Cerebellar nuclear complex (tissue), 1 donor: ENCODE measurements around the gene TAB3.

Experiments used
- DNase-seq, 2 experiments: peaks; one replicate each; lab custom pipeline; 2025; lab: John Stamatoyannopoulos, UW

Gene TAB3

DNA sequence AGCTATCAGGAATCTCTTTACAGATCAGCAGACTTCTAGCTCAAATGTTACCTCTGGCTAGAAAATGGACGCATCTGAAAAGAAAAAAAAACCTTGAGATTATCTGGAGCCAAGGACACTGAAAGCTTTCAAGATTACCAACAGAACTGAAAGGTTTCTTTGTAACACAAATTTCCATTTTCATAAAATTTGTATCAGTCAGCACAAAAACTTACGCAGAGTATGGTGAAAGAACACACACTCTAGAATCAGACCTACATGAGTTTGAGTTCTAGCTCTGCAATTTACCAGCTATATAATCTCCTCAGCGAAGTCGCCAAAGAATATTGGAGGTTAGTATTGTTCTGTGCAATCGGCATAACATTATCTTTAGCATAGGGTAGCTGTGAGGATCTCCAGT lies 1.8 kb downstream of the TAB3 start:
- no peak for DNase-seq

DNA sequence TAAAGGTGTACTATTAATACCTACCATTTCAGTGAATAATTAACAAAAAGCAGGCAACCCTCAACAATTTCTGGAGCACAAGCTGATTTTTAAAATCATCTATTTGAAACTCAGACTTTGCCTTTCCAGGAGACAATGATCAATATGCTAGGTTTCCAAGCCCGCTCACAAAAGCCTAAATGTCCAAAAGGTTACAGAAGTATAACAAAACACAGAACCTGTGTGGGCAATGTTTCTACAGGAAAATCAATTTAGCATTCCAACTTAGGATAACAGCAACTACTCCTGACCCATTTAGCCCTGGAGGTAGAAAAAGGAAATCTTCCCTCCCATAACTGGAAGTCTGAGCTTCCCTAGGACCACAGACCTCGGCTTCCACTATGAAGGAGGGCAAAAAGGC lies 3.9 kb downstream of the TAB3 start:
- no peak for DNase-seq

DNA sequence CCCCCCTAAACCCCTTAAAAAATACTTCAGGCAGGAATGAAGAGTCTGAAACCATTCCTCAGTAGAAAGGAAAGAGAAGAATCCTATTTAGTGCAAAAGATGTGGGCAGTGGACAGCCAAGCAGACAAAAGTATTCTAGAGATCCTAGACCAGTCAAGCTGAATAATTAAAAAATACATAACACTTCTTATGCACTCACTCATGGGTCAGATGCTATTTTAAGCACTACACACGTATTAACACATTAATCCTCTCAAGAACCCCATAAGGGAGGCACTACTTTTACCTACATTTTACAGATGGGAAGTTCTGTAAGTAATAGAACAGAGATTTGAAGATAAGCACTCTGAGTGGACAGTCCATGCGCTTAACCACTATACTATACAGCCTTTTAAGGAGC lies 5.9 kb downstream of the TAB3 start:
- no peak for DNase-seq

DNA sequence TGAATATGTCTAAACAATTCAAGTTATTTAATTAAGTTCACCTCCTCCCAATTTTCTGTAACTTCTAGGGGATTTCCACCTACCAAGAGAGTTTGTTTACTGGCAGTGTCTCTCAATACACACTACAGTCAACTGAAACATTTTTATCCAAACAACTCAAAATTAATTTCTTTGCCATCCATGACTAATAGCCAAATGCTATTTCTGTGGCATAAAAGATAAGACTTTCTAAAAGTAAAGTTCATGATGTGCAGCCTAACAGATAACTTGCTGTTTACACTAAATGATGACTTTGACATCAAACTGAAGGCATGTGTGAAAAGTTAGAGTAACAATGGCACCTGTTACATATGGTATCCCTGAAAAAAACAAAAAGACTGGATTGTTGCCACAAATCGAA lies 7.3 kb downstream of the TAB3 start:
- no peak for DNase-seq

DNA sequence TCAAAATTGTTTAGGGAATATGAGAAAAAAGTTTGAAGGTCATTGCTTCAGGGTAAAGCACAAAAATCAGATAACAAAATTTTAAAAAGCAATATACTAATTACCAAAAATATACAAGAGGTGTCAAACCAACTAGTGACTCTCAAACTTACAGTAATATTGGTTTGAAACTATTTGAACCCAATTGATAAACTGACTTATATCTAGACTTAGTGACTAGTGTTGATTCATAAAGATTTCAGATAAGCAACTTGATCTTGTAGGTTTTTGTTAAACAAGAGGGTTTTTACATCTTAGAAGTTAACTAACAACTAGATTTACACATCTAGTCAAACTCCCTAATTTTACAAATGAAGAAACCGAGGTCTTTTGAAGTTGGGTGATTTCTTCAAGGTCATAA lies 7.7 kb downstream of the TAB3 start:
- no peak for DNase-seq

DNA sequence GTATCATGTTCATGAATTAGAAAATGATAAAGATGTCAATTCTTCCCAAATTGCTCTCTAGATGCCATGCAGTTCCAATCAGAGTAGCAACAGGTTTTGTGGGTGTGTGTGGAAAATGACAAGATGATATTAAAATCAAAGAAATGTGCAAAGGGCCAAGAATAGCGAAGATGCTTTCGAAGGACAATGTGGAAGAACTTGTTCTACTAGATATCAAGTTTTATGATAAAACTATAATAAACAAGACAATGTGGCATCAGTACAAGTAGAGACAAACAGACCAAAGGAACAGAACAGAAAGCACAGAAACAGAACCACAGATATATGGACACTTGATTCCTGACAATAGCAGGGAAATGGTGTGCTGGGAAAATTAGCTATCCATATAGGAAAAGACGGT lies 9.0 kb downstream of the TAB3 start:
- DNase-seq: no peak

DNA sequence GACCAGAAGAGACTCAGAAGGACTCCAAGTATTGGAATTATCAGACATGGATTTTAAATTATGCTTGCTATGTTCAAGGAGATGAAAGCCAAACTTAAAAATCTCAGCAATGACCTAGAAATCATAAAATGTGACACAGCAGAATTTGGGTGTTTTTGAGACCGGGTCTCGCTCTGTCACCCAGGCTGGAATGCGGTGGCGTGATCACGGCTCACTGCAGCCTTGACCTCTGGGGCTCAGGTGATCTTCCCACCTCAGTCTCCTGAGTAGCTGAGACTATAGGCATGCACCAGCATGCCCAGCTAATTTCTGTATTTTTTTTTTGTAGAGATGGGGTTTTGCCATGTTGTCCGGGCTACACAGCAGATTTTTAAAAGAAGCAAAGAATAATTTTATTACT lies 12.7 kb downstream of the TAB3 start:
- no peak for DNase-seq

DNA sequence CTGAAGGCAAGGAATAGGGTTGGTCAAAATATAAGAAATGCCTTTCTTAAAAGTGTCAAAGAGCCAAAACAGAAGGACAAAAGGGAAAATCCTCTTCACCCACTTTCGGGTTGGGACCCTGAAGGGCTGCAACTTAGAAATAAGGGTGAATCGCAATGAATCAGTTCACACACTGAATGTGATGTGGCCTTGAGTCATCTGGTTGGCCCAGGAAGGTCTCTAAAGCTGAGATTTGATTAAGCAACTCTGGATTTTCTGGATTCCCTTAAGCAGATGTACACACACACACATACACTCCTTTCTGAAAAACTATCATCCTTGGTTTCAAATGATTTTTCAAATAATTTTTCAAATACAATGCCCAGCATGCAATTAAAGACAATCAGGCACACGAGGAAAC lies 13.1 kb downstream of the TAB3 start:
- no peak for DNase-seq

DNA sequence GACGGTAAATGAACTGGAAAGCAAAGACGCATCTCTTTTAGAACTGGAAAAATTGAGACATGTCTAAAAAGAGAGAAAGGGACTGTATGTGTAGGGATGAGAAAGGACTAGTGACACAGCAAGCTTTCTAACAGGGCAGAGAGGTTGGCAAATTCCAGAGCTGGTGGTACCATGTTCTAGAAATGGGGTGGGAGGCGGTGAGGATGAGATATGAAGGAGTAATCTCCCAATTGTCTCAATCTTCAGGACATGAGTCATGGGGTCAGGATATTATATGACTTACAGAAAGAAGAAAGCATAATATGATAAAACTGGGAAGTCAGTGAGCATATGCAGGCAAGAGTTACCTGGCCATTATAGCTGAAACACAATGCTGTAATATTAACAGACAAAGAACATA lies 14.2 kb downstream of the TAB3 start:
- DNase-seq: no peak

DNA sequence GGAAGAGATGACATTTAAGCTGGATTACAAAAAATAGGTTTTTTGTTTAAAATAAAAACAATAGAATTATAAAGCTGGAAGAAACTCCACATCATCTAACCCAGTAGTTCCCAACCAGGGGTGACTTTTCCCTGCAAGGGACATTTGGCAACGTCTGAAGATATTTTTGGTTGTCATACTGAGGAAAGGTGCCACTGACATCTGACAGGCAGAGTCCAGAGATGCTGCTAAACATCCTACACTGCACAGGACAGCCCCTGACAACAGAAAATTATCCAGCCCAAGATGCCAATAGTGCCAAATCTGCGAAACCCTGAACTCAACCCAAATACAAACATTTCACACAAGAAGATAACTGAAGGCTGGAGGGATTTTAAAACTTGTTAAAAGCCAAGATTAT lies 18.5 kb downstream of the TAB3 start:
- DNase-seq: no peak

DNA sequence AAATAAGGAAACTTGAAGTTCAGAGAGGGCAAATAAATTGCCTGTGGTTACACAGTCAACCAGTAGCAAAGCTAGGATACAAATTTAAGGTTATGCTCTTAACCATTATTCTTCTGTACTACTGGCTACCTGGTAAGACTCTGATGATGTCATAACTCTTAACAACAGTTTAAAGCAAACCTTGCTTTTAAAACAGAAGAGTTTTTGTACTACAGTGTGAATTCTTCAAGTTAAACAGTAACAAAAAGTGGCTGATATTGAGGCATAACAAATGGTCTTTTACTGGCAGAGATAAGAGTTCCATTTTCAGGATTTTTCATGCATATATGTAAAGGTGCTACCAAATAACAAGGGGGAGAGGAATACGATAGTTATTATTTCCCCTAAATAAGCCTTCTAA lies 23.4 kb downstream of the TAB3 start:
- no peak for DNase-seq

DNA sequence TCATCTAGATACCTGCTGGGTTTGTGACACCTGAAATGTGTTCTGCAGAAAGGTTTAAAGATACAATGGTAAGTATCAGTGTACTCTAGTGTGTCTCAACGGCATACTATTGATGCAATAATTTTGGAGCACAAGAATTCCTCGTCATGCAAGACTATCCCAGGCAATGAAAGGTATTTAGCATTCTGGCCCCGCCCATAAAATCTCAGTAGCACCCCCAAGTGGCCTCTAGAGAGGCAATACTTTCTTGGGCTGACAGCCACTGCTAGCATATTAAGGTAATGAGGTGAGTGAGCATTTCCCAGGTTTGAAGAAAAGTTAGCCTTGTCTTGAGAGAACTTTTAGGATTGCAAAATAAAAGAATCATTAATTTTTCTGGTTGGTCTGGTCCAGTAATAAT lies 24.0 kb downstream of the TAB3 start:
- DNase-seq: no peak

DNA sequence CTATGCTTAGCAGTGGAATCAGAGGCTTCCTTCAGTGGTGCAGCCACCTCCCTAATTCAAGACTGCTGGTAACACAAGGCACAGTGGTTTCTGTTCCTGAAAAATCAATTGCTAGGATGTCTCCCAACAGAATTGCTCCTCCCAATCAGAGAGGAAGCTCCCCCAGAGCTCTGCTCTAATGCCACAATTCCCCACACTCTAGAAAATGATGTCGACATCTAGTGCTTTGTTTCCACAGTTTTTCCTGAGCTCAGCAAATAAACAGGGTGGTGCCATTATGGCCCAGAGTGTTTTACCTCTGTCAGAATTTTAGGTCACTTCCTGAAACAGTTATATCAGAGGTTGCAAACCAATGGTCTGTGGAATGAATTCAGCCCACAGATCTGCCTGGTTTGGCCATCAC lies 24.7 kb downstream of the TAB3 start:
- DNase-seq: no peak

DNA sequence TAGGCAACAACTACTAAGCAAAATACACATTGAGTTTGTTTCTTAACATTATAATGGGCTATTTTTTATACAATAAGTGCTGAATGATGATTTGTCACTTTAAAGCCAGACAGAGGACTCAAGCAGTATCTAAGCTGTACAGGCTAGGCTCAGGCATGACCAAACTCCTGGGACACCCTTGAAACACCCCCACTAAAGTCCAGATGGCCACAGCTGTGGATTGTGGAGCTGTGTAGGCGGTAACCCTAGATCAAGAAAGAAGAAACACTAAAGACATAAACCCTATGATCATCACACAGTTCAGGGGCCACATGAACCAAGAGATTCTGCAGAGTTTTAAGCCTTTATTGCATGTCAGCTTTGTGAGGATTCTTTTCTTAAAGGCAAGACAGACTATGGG lies 25.1 kb downstream of the TAB3 start:
- no peak for DNase-seq

DNA sequence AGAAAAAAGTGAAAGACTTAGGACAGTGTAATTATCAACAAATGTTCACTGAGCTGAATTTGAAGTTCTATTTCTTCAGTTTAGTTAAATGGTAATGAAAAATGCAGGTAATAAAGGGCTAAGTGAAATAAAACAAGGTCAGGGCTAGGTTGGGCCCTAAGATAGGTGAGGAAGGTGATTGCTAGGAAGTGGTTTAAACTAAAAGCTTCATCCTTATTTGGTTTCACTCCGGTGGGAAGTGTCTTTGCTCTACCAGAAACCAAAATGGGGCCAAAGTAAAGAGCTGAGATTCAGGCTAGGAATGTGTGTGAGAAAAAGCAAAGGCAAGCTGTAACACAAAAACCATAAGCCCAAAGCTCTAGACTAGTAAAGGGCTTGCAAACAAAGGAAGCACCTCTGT lies 31.0 kb downstream of the TAB3 start:
- no peak for DNase-seq

DNA sequence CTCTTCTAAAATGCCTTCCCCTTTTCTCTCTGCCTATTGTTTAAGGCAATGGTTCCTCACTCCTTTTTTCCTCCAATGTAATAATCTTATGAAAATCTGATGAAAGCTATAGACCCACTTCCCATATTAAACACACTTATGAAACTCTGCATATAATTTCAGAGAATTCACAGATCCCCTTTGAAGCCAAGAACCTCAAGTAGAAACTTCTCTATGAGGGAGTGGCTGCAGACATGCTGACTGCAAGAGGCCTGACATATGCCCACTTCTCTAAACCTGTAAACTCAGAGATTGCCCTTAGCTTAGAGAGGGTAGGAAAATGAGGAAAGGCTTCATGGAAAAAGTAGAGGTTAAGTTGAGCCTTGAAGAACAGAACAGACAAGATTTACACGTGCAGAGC lies 37.6 kb downstream of the TAB3 start:
- no peak for DNase-seq

DNA sequence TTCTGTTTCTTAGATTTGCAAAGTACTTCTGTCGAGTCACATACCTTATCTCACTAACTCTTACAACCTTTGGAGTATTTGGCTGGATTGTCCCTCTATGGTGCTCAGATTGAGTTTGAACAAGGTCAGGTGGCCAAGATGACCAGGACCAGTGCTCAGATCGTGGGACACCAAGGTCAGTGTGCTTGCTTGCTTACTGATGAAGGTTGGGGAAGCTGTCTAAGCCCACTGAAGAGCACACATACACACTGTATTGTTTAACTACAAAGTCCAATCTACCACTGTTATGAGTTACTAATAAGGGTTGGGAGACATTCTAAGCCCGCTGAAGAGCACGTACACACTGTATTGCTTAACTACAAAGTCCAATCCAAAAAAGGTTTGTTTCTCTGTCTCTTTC lies 53.7 kb downstream of the TAB3 start:
- no peak for DNase-seq

DNA sequence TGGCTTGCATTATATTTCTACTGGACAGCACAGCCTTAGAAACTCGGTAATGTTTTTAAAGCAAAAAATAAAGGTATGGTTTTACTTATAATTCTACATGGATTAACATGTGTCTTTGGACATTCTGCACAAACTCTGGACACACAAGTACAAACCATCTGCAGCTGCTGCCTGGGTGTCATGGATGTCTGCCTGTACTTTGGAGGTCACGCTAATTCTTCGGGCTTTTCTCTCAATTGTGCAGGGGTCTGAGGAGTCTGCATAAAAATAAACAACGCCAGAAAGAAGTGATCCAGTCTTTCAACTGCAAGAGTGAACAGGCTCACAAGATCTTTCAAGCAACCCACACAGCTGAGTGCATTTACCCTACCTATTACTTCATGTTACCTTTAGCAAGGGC lies 55.2 kb downstream of the TAB3 start:
- no peak for DNase-seq

DNA sequence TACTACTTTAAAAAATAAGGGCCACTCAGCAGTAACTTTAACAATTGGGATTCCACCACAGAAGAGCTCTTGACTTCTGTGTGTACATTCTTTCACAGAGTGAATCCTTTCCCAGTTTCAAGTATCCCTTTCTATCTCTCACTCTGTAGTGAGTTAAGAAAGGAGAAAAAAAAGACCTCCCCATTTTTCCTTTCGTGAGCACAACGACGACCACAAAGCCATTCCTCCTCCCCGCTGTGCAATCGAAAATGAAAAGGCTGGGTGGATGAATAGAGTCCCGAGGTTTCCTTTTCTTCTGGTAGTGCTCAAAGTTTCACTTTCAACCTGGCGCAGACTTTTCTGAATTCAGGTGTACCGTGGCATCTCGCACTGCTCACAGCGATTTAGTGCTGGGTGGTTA lies 58.0 kb downstream of the TAB3 start:
- DNase-seq: no peak

DNA sequence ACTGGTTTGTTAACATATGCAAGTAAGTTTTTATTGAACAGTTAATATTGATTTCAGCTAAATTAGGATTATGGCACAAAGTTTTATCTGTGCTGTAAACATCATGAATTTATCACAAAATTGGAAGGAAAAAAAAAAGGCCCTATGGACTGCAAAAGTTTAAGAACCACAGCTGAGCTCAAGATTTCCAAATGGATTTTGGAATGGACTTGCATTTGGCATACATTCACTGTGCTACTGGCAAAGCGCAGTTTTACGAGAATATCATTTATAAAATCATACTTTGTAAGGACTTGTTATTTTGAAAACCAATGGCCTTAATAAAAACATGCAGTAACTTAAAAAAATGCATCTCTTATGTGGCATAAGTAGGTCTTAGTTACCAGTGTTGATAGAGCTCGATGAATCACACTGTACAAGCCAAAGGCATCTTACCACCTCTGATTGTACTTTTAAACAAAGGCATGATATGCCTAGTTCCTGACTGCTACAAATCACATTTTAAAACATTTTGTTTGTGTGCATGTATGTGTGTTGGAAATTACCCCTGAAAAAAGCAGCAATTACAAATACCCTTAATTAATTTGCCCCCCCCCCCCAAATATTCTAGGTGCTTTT lies 58.6 kb downstream of the TAB3 start:
- no peak for DNase-seq

DNA sequence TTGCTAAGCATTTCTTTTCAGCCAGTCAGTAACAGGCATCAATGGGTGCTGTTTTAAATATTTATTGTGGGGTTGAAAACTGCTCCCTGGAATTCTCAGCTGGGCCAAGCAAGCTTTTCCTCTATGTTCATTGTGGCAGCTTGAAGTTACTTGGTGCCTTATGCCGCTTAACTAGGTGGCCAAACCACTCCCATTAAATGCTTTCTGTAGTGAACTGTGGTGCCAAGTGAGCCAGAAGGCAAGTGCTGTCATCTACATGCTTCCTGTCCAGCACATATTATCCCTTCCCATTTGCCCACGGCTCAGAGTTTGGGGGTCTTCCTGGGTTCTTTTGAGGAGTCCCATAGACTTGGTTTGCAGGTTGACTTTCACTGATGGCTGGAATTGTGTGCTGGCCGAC lies 64.8 kb downstream of the TAB3 start:
- DNase-seq: no peak

DNA sequence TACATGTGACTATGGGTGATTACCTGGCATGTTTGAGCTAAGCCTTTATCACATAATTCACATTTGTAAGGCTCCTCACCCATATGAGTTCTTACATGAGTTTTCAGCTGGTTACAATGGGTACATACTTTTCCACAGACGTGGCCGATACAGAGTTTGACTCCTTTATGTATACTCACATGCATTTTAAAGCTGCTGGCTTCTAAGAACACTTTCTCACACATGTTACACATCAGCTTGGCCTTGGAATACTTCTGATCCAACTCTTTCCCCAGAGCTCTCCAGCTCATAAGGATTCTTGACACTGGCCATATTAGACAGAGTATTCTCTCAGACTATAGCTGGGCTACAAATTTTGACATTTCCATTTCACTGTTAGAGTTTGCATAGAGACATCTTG lies 66.3 kb downstream of the TAB3 start:
- no peak for DNase-seq

DNA sequence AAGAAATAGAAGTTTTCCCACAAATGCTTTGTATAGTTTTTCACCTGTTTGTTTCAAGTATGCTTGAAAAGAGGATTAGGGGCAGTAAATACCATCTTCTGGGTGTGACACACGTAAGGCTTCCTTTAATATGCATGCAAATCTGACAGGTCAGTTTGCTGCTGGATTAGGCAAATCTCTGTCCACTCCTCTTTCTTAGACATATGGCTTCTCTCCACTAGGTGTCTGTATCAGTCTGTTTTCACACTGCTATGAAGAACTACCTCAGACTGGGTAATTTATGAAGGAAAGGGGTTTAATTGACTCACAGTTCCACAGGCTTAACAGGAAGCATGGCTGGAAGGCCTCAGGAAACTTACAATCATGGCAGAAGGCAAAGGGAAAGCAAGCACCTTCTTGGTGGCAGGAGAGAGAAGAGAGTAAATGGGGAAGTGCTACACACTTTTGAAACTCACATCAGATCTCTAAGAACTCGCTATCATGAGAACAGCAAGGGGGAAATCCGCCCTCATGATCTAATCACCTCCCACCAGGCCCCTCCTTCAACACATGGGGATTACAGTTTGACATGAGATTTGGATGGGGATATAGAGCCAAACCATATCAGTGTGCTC lies 66.9 kb downstream of the TAB3 start:
- DNase-seq: no peak

DNA sequence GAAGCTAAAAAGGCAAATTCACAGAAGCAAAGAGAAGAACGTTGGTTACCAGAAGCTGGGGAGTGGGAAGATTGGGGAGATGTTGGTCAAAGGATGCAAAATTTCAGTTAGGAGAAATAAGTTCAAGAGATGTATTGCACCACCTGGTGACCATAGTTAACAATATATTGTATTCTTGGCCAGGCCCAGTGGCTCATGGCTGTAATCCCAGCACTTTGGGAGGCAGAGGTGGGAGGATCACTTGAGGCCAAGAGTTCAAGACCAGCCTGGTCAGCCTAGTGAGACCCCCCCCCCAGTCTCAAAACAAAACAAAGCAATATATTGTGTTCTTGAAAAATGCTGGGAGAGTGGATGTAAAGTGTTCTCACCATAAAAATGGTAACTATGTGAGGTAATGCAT lies 67.9 kb downstream of the TAB3 start:
- DNase-seq: no peak

DNA sequence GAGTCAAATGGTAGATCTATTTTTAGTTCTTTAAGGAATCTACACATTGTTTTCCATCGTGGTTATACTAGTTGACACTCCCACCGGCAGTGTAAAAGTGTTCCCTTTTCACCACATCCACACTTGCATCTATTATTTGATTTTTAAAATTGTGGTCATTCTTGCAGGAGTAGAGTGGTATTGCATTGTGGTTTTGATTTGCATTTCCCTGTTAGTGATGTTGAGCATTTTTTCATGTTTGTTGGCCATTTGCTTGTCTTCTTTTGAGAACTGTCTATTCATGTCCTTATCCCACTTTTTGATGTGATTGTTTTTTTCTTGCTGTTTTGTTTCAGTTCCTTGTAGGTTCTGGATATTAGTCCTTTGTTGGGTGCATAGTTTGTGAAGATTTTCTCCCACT lies 70.0 kb downstream of the TAB3 start:
- no peak for DNase-seq
